A549 treated with RU486 at 1 μM for 4 hours (cell line): Measurements from ENCODE around the gene JPH2. TPM values are rescaled to one million over a fixed set of nuclear protein-coding genes. Genes with fewer than 3 reads are reported as not detected.

Experiments used
- total RNA-seq: library from RNA; stranded (reverse); fragments of 200-300 nt; extraction: Qiagen RNA extraction; gene quantifications from 5 replicates; pipeline ENCODE4 v1.2.3, GENCODE V29; 2022; ENCODE audit warnings: low read depth

The JPH2 gene
- 0.81 to 1.2 TPM (median 0.88 TPM) in 5 replicates for total RNA-seq

GRCh38 chr20:44187054-44187771 lies at the start of gene JPH2:
JPH2 (minus strand) TSS chr20:44187188; CDS start chr20:44186705, 483 bp downstream.

GRCh38 chr20:44210406-44211176 lies 23.6 kb upstream of the JPH2 start, which contains the start of gene OSER1:
OSER1 (minus strand) TSS chr20:44210771; CDS start chr20:44206957, 3,814 bp downstream.

Other genes with a start within 250 kb of the JPH2 start
- 48.4 to 53.3 TPM (median 49.6 TPM) in 5 replicates for gene OSER1, start 23.6 kb upstream of the JPH2 start, total RNA-seq
- gene GDAP1L1, start 60.1 kb upstream of the JPH2 start, total RNA-seq: 0.13 TPM in 1 of 5 replicates, not detected in the others
- 6.2 to 8.5 TPM (median 8.2 TPM) in 5 replicates for gene FITM2, start 124.0 kb upstream of the JPH2 start, total RNA-seq
- gene R3HDML, start 149.9 kb upstream of the JPH2 start, total RNA-seq: 0.14 to 0.40 TPM (median 0.32 TPM) in 5 replicates
- 10.9 to 16.1 TPM (median 13.4 TPM) in 5 replicates for gene HNF4A, start 168.5 kb upstream of the JPH2 start, total RNA-seq